GM12873 (cell line): Measurements from ENCODE around the gene SH3TC2.

Experiments used
- TF ChIP-seq, protein P1 (sequence below): IDR thresholded peaks from 2 replicates; pipeline ENCODE4 v1.5.1; 2012; ENCODE audit warnings: low read depth, mild to moderate bottlenecking, moderate library complexity, low read length, control low read depth; ENCODE audit not compliant: insufficient read depth; ENCODE audit errors: missing control alignments

The SH3TC2 gene

DNA sequence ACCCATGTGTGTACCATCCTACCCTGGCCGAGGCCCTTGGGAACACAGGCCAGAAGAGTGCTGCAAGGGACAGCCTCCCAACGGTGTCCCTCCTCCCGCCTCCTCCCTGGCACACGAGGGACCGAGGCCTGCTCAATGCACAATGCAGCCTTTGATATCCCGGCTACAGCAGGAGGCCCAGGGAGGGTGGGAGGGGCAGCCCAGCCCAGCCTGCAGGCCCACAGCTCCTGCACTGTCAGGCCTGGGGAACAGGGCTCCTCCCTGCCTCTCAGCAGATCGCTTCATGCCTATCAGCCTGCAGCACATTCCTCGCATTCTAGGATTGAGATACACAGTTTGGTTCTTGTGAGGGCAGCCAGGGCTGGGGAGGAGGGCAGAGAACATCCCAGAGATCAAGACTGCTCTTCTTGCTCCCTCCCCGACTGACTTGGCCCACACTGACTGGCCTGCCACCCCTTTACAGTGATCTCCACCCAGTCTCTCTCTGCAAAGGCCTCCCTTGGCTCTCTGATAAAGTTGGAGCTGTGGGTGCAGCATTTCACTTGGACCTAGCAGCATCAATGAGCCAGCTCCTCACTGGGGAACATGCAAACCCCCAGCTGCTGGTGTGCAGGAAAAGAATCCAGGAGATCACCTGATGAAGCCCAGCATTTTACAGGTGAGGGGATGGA is at the start of gene SH3TC2:
TSS of gene SH3TC2 (minus strand) at position 46 of the 671 bp plus-strand sequence. CDS start at position 6, 40 bp downstream.
- TF ChIP-seq, protein P1, sequence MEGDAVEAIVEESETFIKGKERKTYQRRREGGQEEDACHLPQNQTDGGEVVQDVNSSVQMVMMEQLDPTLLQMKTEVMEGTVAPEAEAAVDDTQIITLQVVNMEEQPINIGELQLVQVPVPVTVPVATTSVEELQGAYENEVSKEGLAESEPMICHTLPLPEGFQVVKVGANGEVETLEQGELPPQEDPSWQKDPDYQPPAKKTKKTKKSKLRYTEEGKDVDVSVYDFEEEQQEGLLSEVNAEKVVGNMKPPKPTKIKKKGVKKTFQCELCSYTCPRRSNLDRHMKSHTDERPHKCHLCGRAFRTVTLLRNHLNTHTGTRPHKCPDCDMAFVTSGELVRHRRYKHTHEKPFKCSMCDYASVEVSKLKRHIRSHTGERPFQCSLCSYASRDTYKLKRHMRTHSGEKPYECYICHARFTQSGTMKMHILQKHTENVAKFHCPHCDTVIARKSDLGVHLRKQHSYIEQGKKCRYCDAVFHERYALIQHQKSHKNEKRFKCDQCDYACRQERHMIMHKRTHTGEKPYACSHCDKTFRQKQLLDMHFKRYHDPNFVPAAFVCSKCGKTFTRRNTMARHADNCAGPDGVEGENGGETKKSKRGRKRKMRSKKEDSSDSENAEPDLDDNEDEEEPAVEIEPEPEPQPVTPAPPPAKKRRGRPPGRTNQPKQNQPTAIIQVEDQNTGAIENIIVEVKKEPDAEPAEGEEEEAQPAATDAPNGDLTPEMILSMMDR: no peak

DNA sequence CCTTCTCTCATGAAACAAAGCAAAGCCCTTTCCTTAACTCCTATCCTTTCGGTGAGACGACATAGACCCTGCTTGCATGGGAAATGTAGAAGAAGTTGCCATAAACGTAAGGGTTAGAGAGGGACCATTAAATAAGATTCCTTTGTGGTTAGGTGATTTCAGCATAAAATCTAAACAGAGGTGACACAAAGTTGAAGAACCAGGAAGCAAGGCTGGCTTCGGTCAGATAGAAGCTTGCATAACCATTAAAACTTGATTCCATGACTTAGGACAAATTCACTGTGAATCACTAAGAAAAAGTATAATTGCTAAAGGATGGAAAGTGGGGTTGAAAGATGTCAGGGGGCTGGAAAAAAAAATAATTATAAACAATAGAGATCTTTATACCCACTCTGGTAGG is 47.5 kb upstream of the SH3TC2 start:
- TF ChIP-seq, protein P1: no peak

DNA sequence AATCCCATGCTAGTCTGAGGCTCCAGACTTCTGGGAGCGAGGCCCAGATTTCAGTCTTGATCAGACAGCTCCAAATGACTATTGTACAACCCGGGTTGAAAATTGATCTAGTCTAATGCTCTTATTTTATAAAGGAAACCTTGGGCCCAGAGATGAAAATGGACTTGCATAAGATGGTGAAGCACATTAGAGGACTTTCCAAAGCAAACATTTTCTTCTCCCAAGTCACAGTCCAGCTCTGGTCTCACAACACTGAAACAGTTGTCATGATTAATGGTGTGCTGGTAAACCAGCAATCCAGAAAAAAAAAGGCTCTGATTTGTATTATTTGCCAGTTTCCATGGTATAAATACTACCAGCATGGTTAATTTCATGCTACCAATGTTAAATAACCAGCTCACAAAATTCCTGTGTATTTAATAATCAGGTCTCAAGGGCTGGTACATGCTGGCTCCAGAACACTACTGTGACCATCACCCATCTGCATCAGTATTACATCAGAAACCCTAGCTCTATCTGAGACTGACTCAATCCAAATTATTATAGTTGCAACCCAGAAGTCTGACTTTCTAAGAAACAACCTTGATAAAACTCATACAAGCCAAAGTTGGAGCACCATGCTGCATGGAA is 45.9 kb upstream of the SH3TC2 start:
- TF ChIP-seq, protein P1: no peak

DNA sequence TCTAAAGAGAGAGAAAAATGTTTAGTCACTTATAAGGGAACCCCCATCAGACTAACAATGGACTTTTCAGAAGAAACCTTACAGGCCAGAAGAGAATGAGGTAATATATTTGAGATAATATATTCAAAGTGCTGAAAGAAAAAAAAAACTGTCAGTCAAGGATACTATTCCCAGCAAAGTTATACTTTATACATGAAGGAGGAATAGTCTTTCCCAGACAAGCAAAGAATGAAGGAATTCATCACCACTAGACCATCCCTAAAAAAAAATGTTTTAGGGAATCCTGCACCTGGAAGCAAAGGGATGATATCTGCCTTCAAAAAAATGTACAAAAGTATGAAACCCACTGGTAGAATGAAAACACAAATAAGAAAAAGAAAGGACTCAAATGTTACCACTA is 37.5 kb upstream of the SH3TC2 start:
- TF ChIP-seq, protein P1: no peak

DNA sequence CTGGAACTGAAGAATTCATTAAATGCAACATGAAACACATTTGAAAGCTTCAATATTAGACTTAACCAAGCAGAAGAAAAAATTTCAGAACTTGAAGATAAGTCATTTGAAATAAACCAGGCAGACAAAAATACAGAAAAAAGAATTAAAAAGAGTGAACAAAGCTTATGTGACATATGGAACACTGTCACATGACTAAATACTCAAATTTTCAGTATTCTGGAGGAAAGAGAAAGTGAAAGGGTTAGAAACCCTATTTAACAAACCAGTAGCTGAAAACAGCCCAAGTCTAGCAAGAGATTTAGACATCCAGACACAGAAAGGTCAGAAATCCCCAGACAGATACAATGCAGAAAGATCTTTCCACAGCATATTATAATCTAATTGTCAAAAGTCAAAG is 37.1 kb upstream of the SH3TC2 start:
- TF ChIP-seq, protein P1: no peak

DNA sequence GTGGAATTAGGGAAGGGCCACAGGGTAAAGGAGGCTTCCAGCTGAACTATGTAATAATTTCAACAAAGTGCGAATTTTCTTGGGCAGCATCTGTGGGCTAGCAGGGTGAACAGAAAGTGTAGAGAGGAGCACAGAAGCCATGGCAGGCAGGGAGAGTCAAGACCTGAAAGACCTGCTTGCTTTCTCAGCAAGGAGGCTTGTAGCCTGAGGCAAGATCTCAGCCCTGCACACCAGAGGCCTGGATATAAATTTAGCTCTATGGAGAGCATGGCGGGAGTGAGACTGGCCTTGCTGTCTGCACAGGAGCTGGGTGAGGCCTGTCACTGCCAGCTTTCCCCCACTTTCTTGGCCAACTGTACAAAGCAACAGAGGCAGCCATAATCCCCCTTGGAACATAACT is 32.1 kb upstream of the SH3TC2 start:
- TF ChIP-seq, protein P1: no peak

DNA sequence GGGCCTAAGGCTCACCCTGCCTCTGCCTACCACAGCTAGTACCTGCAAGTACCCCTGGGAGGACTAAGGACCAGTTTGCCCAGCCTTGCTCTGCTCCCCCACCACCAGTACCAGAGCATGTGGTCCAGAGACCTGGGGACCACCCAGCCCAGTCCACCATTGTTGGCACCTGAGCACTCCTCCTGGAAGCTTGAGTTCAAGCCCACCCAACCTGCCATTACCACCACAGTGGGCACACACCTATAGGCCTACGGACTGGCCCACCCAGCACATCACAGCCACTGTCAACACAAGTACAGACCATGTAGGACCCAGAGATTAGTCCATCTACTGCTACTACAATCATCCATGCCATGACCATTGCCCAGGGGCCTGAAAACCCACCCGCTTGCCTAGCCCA is 30.8 kb upstream of the SH3TC2 start:
- TF ChIP-seq, protein P1: no peak
